H1 (cell line): ENCODE data around the gene DGCR6L. TPM values are rescaled to one million over a fixed set of nuclear protein-coding genes. Genes with fewer than 3 reads are reported as not detected.
A peak's percentile ranks its signal among the peaks of the same experiment; 100 is the strongest.

ENCODE experiments used
- CBX8 ChIP-seq: fragments of 300-800, 300-1000 bp; sonication (generic); IDR thresholded peaks from 2 replicates; pipeline ENCODE4 v1.7.1; 2016; ENCODE audit warnings: low read depth, low read length, borderline replicate concordance
- CEBPB ChIP-seq: IDR thresholded peaks from 2 replicates; pipeline ENCODE4 v1.6.1; 2012; ENCODE audit warnings: low read depth, low read length
- CREB1 ChIP-seq: IDR thresholded peaks from 2 replicates; pipeline ENCODE4 v1.6.1; 2012; ENCODE audit warnings: inconsistent platforms
- GABPA ChIP-seq: IDR thresholded peaks from 2 replicates; pipeline ENCODE4 v1.6.1; 2011; ENCODE audit warnings: mild to moderate bottlenecking, low read length, moderate library complexity, borderline replicate concordance; ENCODE audit not compliant: insufficient read depth
- HDAC2 ChIP-seq, 2 experiments: fragments of 300-600 bp in 1 of 2; sonication (generic) in 1 of 2; IDR thresholded peaks; 2 replicates each; pipeline ENCODE4 v1.6.1; 2011 to 2012; ENCODE audit warnings: low read depth in 2 of 2, low read length in 2 of 2, mild to moderate bottlenecking in 2 of 2, moderate library complexity in 2 of 2, borderline replicate concordance in 1 of 2, inconsistent platforms in 1 of 2
- SAP30 ChIP-seq: fragments of 300-600 bp; sonication (generic); IDR thresholded peaks from 2 replicates; pipeline ENCODE4 v1.7.1; 2012; ENCODE audit warnings: low read length, moderate library complexity, mild to moderate bottlenecking, inconsistent platforms; ENCODE audit not compliant: insufficient read depth, insufficient replicate concordance
- polyA plus RNA-seq, 7 experiments: library from polyadenylated mRNA; depleted of rRNA in 3 of 7; stranded (reverse) in 5 of 7; unstranded in 2 of 7; fragments of >200 nt in 5 of 7; fragments of 200-250 nt in 2 of 7; gene quantifications; 1 replicate in 5 of 7; 2 replicates in 1 of 7; 4 replicates in 1 of 7; pipeline versions ENCODE4 v1.2.1 to v1.2.3, GENCODE V29; 2011 to 2013; ENCODE audit warnings: missing spikeins in 2 of 7, mixed read lengths in 2 of 7
- total RNA-seq: library from RNA; stranded (reverse); fragmentation: NEBNext Ultra II Directional; extraction: Animal tissue kit (Norgen Biotek cat#: 25700); gene quantifications from 2 replicates; pipeline ENCODE4 v1.2.1, GENCODE V29; 2021

Gene DGCR6L
- total and polyA plus RNA-seq, 2 of the 8 experiments (the other 6 are each of a cell fraction or from before 2014, with no cell fraction given): 43.6 to 72.6 TPM

DNA sequence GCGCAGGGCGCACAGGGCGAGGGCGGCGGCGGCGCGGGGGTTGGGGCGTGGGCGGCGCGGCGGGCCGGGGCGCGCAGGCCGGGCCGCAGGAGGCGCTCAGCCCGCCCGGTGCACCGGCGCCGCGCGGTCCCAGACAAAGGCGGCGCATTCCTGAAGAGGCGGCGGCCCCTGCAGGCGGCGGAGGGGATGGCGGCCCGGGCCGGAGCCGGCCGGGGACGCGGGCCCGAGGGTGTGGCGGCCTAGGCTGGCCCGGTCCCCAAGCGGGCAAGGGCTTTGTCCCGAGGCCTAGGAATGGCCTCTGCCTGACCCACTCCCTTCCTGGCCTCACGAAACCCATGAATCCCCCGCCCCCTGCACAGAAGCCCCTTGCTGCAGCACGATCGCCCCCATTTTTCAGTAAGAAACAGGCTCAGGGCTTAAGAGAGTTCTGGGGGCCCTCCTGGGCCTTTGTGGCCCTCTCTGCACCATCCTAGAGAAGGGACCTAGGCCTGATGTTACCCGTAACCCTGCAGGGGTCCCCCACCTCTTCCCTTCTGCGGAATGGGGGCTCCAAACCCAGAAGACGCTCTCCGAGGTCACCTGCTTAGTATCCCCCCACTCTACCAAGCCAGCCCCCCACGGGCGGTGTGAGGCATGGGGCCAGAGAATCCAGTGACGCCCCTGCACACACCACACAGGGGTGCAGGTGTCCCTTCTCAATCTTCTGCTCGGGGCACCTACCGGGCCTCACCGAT, 51.4 kb downstream of the DGCR6L start, which contains the start of gene RTN4R (continued):
- TF ChIP-seq SAP30: no peak
- TF ChIP-seq CBX8: no peak
- no peak for TF ChIP-seq CEBPB
- no peak for TF ChIP-seq HDAC2 (IDR thresholded peaks at IDR 0.05; ENCODE audit: borderline replicate concordance in 1 of 2, low read depth in 2 of 2, low read length in 2 of 2)
- peak; percentile 65; the same call in 1 of the 2 replicates for TF ChIP-seq GABPA
- TF ChIP-seq CREB1: no peak
- TF ChIP-seq, all 59 proteins: peak for 6
